ENCODE results near the gene COG5.

The COG5 gene

GRCh38 chr7:107453388-107453787 lies 110.3 kb downstream of the COG5 start:
- peaks cover 3% of the 10 kb centered on the region for H3K4me1 ChIP-seq
- H3K9ac ChIP-seq, result no peak overlapping the region
- H3K27me3 ChIP-seq (ENCODE audit: control insufficient read depth, insufficient read depth, low read length), result no peaks in the 10 kb centered on the region
- no peaks in the 10 kb centered on the region for H3K9me3 ChIP-seq (ENCODE audit: control insufficient read depth, low read length)
- no peak overlapping the region for H3K4me3 ChIP-seq (ENCODE audit: low read depth, low read length)
- H3K79me2 ChIP-seq, result no peaks in the 10 kb centered on the region
- H3K36me3 ChIP-seq (ENCODE audit: control insufficient read depth, insufficient read depth, low read length), result no peaks in the 10 kb centered on the region
- no peak for TF ChIP-seq CTCF (IDR thresholded peaks at IDR 0.05)
- H2AFZ ChIP-seq, result no peak overlapping the region
- H3K27ac ChIP-seq, result no peak overlapping the region
- H3K4me2 ChIP-seq (ENCODE audit: low read length), result no peak overlapping the region

GRCh38 chr7:107450970-107451369 lies 112.8 kb downstream of the COG5 start:
- Histone ChIP-seq H3K4me3 (ENCODE audit: low read depth, low read length) (no peak overlapping the region), H3K79me2 (no peaks in the 10 kb centered on the region), H3K36me3 (ENCODE audit: control insufficient read depth, insufficient read depth, low read length) (no peaks in the 10 kb centered on the region), H3K4me1 (peaks cover 3% of the 10 kb centered on the region), H3K27me3 (ENCODE audit: control insufficient read depth, insufficient read depth, low read length) (no peaks in the 10 kb centered on the region), H3K9ac (no peak overlapping the region), H2AFZ (no peak overlapping the region), H3K4me2 (ENCODE audit: low read length) (no peak overlapping the region), H3K27ac (no peak overlapping the region), H3K9me3 (ENCODE audit: control insufficient read depth, low read length) (no peaks in the 10 kb centered on the region)
- no peak for TF ChIP-seq CTCF (IDR thresholded peaks at IDR 0.05)

- Histone ChIP-seq H3K9ac (no peak overlapping the region), H3K9me3 (ENCODE audit: control insufficient read depth, low read length) (no peaks in the 10 kb centered on the region), H3K4me1 (peaks cover 3% of the 10 kb centered on the region), H3K27ac (no peak overlapping the region), H2AFZ (no peak overlapping the region), H3K27me3 (ENCODE audit: control insufficient read depth, insufficient read depth, low read length) (no peaks in the 10 kb centered on the region), H3K4me3 (ENCODE audit: low read depth, low read length) (no peak overlapping the region), H3K4me2 (ENCODE audit: low read length) (no peak overlapping the region), H3K79me2 (no peaks in the 10 kb centered on the region), H3K36me3 (ENCODE audit: control insufficient read depth, insufficient read depth, low read length) (no peaks in the 10 kb centered on the region)
- no peak for TF ChIP-seq CTCF (IDR thresholded peaks at IDR 0.05)
Observed at GRCh38 chr7:107446988-107447387, 116.7 kb downstream of the COG5 start.

GRCh38 chr7:107446531-107446930 lies 117.2 kb downstream of the COG5 start:
- Histone ChIP-seq H3K4me2 (ENCODE audit: low read length) (no peak overlapping the region), H3K4me3 (ENCODE audit: low read depth, low read length) (no peak overlapping the region), H3K36me3 (ENCODE audit: control insufficient read depth, insufficient read depth, low read length) (no peaks in the 10 kb centered on the region), H3K79me2 (no peaks in the 10 kb centered on the region), H3K9me3 (ENCODE audit: control insufficient read depth, low read length) (no peaks in the 10 kb centered on the region), H2AFZ (no peak overlapping the region), H3K9ac (no peak overlapping the region), H3K27ac (no peak overlapping the region), H3K27me3 (ENCODE audit: control insufficient read depth, insufficient read depth, low read length) (no peaks in the 10 kb centered on the region), H3K4me1 (peaks cover 3% of the 10 kb centered on the region)
- no peak for TF ChIP-seq CTCF (IDR thresholded peaks at IDR 0.05)

GRCh38 chr7:107442678-107443077 lies 121.0 kb downstream of the COG5 start:
- no peak overlapping the region for H2AFZ ChIP-seq
- H3K27me3 ChIP-seq (ENCODE audit: control insufficient read depth, insufficient read depth, low read length), result no peaks in the 10 kb centered on the region
- no peaks in the 10 kb centered on the region for H3K79me2 ChIP-seq
- H3K4me2 ChIP-seq (ENCODE audit: low read length), result no peak overlapping the region
- H3K9ac ChIP-seq, result no peak overlapping the region
- no peaks in the 10 kb centered on the region for H3K4me1 ChIP-seq
- no peaks in the 10 kb centered on the region for H3K36me3 ChIP-seq (ENCODE audit: control insufficient read depth, insufficient read depth, low read length)
- H3K27ac ChIP-seq, result no peak overlapping the region
- H3K9me3 ChIP-seq (ENCODE audit: control insufficient read depth, low read length), result no peaks in the 10 kb centered on the region
- no peak for TF ChIP-seq CTCF (IDR thresholded peaks at IDR 0.05)
- no peak overlapping the region for H3K4me3 ChIP-seq (ENCODE audit: low read depth, low read length)

All from parathyroid adenoma (tissue), 2 donors.